Erythroblast (primary cell): ENCODE data around the gene KIF6.
"Not testable (repeated sequence)": the region's sequence is repeated elsewhere in the genome, so short reads cannot be mapped to it uniquely, and the experiment has no call there.

Experiments used
- DNase-seq, 2 experiments: peaks; one replicate each; lab custom pipeline; 2025; lab: John Stamatoyannopoulos, UW
- GATA1 ChIP-seq: IDR thresholded peaks from 2 replicates; pipeline ENCODE4 v1.6.1; 2011; ENCODE audit warnings: low read depth, mild to moderate bottlenecking, control low read depth, low read length, moderate library complexity
- POLR2A ChIP-seq: IDR thresholded peaks from 2 replicates; pipeline ENCODE4 v1.6.1; 2011; ENCODE audit warnings: mild to moderate bottlenecking, low read length

Gene KIF6

DNA sequence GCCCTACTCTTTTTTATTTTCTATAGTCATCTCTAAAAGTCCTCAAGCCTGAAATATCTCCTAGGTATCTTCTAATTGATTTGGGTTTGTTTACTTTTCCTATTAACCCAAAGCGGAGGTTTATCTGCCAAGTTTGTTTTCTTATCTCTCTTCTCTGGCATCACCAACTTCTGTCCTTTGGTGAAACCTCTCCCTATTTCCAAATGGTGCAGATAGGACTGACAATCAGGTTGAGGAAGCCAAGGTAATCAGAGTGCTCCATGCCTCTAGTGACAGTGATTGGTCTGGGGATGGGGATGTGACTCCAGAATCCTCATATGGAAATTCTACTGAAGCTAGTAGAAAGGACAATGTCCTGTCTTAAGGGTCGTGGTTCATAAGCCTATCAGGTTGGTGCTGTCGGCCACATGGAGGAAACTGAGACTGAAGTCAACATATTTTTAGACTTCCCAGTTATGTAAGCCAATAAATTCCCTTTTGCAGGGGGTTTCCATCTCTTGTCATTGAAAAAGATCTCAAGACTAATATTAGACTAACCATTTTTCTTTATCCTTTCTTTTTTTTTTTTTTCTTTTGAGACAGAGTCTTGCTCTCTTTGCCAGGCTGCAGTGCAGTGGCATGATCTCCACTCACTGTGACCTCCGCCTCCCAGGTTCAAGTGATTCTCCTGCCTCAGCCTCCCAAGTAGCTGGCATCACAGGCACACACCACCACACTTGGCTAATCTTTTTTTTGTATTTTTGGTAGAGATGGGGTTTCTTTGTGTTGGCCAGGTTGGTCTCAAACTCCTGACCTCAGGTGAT, 28.0 kb downstream of the KIF6 start:
- DNase-seq: no peak
- no peak for TF ChIP-seq GATA1
- TF ChIP-seq POLR2A: no peak

DNA sequence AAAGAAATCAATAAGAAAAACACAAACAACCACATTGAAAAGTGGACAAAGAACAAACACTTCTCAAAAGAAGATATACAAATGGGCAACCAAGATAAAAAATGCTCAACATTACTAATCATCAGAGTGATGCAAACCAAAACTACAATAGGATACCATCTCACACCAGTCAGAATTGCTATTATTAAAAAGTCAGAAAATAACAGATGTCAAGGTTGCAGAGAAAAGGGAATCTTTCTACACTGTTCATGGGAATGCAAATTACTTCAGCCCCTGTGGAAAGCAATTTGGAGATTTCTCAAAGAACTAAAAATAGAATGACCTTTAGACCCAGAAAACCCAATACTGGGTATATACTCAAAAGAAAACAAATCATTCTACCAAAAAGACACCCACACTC, 29.8 kb downstream of the KIF6 start:
- no peak for TF ChIP-seq POLR2A
- no peak for TF ChIP-seq GATA1
- DNase-seq: no peak

GRCh38 chr6:39693206-39693605, 32.0 kb downstream of the KIF6 start:
- TF ChIP-seq POLR2A (no peak), GATA1 (no peak)
- DNase-seq: no peak

DNA sequence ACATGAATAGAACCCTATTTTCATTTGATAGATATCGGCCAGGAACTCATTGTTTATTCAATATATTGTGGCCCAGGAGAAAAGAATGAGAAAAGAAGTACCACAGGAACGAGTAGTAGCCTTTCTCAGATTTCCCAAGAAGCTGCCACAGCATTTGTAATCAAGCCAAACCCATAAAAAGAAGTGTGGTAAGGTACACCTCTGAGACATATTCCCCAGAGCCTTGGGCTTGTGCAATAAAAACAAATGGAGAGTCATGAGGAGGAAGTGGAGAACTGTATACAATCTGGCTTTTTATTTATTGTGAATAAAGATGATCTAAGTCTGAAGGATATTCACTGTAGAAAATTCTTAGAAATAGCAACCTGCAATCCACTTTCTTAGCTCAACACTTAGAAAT, 36.7 kb downstream of the KIF6 start:
- no peak for TF ChIP-seq POLR2A
- no peak for TF ChIP-seq GATA1
- no peak for DNase-seq

DNA sequence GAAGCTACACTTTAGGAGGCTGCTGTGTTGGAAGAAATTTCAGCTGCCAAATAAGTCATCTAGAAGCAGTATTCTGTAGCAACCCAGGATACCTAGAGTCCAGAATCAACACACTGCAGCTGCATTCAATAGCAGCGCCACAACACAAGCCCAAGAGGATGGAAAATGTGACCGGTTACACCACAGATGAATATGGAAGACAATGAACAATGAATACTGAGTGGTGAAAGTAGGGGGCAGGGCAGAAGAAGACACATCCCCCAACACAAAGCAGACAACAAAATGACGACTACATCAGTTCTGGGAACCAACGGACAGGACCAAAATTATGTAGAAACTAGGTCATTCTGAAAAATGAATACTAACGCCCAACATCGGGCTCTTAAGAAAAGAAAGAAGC, 38.2 kb downstream of the KIF6 start:
- no peak for DNase-seq
- TF ChIP-seq GATA1: no peak
- no peak for TF ChIP-seq POLR2A

DNA sequence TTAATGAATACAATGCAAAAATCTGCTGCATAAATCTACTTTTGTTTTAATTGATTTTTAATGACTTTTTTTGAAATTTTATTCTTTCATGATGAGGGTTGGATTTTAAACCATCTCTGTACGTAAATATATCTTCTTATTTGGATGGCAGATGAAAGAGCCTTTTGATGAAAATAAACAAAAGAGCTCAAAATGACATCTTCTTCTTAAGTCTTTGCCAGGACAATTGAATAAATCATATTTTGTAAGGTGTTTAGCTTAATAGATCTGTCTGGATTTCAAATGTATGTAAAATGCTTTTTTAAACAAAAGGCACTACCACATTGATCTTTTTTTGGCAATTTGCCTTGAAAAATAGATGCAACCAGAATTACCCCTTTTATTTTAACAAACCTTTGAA, 39.3 kb downstream of the KIF6 start:
- TF ChIP-seq GATA1 (no peak), POLR2A (no peak)
- no peak for DNase-seq

DNA sequence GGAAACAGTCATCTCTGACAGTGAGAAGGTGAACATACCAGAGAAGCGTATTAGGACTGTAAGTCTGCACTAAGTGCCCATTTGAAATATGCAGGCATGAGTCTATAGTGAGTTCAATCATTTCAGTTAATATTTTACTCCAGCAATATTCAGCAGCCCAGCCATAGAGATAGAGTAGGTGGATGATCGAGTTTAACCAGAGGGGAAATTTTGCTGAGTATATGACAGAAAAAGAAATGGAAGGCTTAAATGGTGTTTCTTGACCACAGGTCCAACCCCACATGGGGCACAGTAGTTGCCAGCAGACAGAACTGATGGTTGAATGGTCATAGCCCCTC, 39.8 kb downstream of the KIF6 start:
- TF ChIP-seq GATA1: no peak
- TF ChIP-seq POLR2A: no peak

GRCh38 chr6:39684790-39685488, 40.3 kb downstream of the KIF6 start:
- no peak for TF ChIP-seq POLR2A
- no peak for TF ChIP-seq GATA1
- DNase-seq: no peak

More for the DNA sequence above, 39.8 kb downstream of the KIF6 start:
- DNase-seq: no peak

GRCh38 chr6:39681674-39682121, 43.5 kb downstream of the KIF6 start:
- DNase-seq: no peak
- no peak for TF ChIP-seq POLR2A
- no peak for TF ChIP-seq GATA1

GRCh38 chr6:39678914-39679313, 46.3 kb downstream of the KIF6 start:
- no peak for DNase-seq

GRCh38 chr6:39677318-39677717, 47.9 kb downstream of the KIF6 start:
- not testable (repeated sequence) for DNase-seq

More at GRCh38 chr6:39678914-39679313, 46.3 kb downstream of the KIF6 start:
- TF ChIP-seq GATA1 (no peak), POLR2A (no peak)

- DNase-seq: no peak
- TF ChIP-seq GATA1 (no peak), POLR2A (no peak)
Observed at GRCh38 chr6:39670519-39670918, 54.7 kb downstream of the KIF6 start.

GRCh38 chr6:39669973-39670342, 55.2 kb downstream of the KIF6 start:
- TF ChIP-seq GATA1 (no peak), POLR2A (no peak)
- DNase-seq: no peak

GRCh38 chr6:39669207-39669972, 55.8 kb downstream of the KIF6 start:
- DNase-seq: no peak
- TF ChIP-seq POLR2A: no peak
